ENCODE measurements around the gene FRMD4B.

DNA sequence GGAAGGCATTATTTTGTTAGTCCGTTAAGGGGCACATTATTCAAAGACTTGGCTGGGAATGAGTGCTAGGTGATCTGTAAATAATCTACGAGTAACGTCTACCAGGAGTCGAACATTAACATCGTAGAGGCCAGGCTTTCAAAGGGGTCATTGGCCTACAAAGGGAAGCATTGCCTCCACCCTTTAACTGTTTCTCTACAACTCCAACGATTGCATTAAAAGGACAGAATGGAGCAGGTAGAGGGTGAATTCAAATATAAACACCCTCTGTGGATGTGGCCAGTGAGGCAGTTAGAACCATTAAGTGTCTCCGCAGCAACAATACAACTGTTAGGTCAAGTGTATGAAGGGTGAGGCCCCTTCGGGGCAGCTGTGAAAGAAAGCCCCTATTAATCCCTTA lies 137.5 kb downstream of the FRMD4B start:
- TF ChIP-seq POLR2A (IDR thresholded peaks at IDR 0.05; ENCODE audit: low read depth, low read length) (no peak), TAF1 (IDR thresholded peaks at IDR 0.05; ENCODE audit: low read depth, low read length) (no peak), POLR2AphosphoS5 (IDR thresholded peaks at IDR 0.05; ENCODE audit: low read depth, low read length) (no peak), SPI1 (IDR thresholded peaks at IDR 0.05; ENCODE audit: low read depth, low read length) (no peak), PAX5 (IDR thresholded peaks at IDR 0.05; ENCODE audit: insufficient read depth, low read length, severe bottlenecking) (no peak)
